Pulmonary artery endothelial cell (primary cell): Measurements from ENCODE around the gene KIF21B. TPM values are rescaled to one million over a fixed set of nuclear protein-coding genes. Genes with fewer than 3 reads are reported as not detected.

ENCODE experiments used
- DNase-seq: peaks from one replicate; pipeline ENCODE4 v3.0.0-alpha.2; 2011; ENCODE audit warnings: low read depth, low spot score
- total RNA-seq: library from RNA; depleted of rRNA; stranded (reverse); fragments of >200 nt; gene quantifications from 2 replicates; pipeline ENCODE4 v1.2.3, GENCODE V29; 2014

The KIF21B gene
- total RNA-seq, 1 donor from 2014 or later, result 2.2 TPM

DNA sequence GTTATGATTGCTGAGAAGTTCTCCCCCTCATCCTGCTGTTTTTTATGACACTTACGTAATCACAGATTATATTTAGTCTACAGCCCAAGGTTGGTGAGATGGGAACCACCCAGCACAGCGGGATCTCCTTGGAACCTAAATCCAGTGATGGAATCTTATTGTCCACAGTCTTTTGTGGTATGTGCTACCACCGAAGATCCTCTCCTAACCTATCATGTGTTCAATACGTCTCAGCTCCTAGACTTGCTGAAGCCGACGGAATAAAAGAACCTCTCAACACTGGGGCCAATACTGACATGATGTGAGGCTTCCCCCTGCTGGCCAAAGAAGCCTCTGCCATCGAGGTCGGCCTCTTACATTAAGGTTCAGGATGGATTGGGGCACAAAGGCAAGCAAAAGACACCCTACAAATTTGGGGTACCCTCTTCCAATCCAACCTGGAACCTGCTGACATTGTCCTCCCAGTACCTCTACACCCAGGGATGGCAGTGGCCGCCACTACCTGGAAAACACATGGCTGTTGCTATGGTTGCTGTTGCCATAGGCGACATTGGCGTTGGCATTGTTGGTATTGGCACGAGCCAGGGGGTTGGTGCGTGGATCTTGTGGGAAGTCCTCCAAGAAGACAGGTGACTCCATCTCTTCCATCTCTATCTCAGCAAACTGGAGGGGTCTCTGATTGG, 19.4 kb upstream of the KIF21B start:
- peak; percentile 33 for DNase-seq

DNA sequence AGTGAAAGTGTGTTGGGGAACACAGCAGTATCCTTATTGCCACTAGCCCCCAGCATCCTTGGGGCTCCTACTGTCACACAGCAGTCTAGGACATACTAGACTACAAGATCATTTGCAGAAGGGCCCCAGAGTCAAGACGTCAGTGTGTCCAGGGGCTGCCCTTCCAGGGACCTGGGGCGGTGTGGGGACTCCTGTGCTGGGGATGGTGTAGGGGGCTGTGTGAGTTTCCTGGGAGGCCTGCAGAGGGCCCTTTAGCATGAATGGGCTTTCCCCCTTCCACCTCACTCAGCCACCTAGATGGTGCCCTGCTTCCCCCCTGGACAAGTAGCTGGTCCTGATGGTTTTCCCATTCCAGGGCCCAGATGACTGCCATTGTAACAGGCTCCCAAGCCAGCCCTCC, 17.5 kb upstream of the KIF21B start:
- DNase-seq, result no peak

DNA sequence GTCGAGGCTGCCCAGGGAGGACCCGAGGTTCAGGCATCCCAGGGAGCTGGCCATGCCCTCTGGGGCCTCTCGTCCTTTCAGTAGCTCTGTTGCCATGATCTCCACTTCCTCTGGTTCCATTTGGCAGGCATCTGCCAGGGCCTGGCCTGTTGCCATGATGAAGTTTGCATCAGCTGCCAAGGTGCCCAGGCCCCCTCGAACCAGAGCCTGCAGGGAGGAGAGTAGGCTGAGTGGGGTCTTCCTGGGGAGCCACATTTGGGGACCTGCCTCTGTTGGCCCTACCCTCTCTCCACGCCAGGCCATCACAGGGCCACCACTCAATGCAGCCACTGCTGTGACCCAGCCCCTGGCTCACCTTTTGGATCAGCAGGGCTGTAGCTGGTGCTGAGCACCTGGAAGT, 16.4 kb upstream of the KIF21B start:
- no peak for DNase-seq

DNA sequence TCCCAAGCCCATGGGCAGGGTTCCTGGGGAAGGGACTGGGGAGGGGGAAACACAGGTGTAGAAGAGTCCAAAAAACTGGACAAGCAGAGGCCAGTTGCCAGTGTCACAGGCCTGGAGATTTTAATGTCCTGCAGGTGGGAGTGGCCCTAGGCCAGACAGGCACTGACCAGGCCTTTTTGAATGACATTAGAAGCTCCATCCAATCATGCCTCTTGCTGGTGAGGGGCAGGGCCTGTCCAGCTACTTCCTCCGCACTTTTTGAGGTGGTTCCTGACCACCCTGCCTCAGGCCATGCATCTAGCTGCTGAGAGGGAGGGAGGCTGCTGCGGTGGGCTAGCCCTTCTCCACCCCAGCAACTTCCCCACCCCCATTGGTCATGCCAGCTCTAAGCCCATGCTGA, 15.9 kb upstream of the KIF21B start:
- DNase-seq, result no peak

DNA sequence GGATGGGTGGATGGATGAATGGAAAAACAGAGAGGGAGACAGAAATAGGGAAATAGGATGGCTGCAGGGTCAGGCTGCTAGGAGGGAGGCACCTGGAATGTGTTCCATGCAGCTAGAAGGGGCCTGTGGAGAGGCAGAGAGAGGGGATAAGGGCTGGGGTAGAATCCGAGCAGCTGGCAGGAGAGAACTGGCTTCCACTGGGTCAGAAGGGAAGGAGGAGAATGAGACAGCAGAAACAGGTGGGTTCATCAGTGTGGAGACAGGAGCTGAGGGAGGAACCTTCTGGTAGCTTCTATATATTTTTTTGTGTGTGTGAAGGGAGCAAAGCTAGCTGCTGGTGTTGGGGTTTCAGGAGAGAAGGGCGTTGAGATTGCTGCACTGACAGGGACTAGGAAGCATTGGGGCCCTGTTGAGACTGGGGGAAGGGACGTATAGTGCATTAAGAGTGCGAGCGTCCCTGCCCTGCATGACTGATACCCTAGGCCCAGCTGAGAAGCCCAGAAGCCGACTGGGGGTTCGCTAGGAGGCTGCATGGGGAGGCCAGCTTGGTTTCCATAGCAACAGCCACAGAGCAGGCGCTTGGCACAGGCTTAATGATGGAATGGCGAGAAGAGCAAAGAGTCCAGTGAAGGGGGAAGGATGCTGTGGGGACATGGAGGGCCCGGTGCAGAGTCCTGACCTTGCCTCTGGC, 14.8 kb upstream of the KIF21B start:
- no peak for DNase-seq

DNA sequence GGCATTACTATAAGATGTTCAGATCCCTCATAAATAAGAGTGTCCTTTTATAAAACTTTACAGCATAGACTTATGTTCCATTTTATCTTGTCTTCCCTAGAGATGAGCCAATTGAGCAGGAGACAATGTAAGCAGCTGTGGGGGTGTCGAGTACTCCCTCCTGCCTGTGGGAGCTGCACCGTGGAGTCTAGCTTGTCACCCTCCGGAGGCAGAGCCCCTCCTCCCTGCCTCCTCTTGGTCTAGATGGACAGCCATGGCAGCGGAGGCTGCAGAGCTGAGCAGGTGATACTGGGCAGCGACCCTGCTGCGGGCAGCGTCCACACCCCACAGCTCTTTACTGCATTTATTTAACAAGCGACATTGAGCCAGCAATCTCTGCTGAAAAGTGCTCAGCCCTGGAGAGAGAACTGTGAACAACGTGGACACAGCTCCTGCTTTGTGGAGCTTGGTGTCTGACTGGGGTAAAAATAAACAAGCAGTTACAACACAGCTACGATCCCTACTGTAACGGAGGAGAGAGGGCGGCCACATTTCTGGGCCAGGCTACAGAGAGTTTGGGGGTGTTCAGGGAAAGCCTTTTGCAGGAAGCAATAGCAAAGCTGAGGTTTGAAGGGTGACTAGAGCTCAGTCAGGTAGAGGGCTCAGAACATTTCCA, 12.8 kb upstream of the KIF21B start:
- DNase-seq, result no peak

DNA sequence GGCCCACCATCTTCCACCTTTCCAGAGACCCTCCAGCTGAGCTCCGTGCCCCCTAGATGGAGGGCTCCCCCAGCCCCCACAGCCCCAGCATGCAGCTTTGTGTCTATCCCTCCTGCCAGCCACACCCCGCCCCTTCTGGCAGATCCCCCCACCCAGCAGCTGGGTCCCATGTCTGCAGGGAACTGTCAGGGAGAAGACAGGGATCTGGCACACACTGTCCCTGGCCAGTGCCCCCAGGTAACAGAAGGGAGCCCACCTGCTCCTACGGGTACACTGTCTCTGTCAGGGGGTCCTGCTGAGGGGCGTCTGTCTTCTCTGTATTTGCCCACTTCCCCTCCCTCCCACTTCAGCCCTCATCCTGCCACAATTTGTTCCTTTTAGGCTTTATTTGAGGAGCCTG, 11.2 kb upstream of the KIF21B start:
- DNase-seq, result no peak

DNA sequence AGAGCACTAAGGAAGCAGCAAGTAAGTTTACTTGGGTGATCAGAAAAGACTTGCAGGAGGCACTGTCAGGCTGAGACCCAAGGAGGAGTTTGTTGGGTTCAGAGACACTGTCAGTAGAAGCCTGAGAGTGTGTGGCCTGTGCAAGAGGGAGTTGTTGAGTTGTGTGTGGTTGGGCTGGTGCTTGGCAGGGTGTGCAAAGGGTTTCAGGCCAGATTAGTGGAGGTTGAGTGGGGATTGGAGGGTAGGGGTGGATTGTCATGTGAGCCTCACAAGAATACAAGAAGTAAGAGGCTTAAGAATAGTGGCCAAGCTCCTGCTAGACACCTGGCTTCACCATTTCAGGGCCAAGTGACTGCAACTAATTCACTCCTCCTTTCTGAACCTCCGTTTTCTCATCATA, 8.9 kb upstream of the KIF21B start:
- no peak for DNase-seq

DNA sequence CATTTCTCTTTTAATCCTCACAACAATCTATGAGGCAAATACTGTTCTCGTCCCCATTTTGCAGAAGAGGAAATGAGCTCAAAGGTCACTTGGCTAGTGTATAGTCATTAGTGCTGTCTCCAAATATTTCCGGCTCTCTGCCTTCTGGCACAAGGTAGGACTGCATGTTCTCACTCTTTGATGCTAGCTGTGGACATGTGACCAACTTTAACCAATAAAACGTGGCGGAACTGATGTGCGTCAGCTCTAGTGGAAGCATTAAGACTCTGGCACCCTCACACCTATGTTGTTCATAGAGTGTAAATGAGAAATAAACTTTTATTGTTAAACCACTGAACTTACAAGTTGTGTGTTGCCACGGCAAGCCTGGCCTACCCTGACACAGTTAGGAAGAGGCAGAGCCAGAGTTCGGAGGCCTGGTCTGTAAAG, 5.0 kb upstream of the KIF21B start:
- peak; percentile 22 for DNase-seq

DNA sequence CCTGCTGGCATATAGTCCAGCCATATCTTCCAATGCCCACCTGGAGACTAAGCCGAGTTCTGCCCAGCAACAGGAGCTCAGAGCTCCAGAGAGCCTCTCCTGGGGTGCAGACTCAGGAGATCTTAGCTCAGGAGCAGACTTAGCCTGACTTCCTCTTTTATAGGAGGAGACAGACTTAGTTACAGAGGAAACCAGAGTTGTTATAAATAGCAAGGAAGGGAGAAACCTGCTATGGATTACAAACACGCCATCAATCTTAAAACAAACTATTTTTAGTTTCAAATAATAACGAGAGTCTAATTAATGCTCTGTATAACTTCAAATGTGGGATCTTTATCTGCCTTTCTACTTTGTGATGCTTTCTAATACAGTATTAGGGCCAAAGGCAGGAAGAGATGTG, 3.3 kb upstream of the KIF21B start:
- no peak for DNase-seq

DNA sequence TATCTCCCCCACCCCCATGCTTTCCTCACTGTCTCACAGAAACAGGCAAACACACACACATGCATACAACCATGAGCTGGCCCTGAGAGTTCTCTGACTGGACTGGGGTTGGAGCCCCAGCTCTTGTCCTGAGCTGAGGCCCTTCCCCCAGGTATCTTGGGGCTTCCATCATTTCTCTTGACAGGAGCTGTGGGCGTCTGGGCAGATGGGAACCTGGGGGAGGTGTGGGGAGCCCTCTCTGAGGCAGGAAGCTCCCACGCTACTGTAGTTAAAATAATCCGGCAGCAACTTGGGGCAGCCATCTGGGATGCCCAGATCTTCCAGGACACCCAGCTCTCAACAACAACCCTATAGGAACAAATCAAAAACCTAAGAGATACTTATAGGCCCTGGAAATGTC, 2.7 kb upstream of the KIF21B start:
- DNase-seq, result no peak

DNA sequence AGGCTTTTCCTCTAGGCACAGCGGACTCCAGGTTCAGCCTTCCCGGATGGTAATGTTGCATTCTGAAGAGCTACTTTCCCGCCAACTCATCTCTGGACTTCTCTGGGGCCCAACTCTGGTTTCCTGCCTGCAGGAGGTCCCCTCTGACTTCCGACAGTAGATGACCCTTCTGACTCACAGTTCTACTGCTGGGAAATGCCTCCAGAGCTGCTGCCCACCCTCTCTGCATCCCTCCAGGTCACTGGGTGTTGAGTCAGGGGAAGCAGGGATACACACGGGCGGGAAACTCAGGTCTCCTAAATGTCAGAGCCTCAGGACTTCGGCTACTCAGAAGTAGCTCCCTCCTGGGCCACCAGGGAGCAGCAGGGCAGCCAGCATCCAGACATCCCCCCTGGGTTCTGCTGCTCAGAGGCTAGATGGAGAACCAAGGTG, 2.1 kb upstream of the KIF21B start:
- DNase-seq, result no peak

DNA sequence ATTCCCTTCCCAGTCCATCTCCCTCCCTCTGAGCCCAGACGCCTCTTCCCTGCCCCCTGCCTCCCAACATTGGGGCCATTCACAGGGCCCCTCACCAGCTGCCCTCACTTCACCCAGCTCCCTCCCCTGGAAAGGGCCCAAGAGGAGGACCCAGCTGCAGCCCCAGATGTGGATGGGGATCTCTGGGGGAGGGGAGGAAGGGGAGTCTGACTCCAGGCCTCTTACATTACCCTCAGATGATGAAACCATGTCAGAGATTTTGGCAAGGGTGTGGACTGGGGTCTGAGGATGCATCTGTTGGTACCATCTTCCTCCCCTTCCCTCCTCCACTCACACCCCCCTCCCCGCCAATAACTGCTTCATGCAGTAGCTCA, 1.1 kb upstream of the KIF21B start:
- DNase-seq, result no peak

DNA sequence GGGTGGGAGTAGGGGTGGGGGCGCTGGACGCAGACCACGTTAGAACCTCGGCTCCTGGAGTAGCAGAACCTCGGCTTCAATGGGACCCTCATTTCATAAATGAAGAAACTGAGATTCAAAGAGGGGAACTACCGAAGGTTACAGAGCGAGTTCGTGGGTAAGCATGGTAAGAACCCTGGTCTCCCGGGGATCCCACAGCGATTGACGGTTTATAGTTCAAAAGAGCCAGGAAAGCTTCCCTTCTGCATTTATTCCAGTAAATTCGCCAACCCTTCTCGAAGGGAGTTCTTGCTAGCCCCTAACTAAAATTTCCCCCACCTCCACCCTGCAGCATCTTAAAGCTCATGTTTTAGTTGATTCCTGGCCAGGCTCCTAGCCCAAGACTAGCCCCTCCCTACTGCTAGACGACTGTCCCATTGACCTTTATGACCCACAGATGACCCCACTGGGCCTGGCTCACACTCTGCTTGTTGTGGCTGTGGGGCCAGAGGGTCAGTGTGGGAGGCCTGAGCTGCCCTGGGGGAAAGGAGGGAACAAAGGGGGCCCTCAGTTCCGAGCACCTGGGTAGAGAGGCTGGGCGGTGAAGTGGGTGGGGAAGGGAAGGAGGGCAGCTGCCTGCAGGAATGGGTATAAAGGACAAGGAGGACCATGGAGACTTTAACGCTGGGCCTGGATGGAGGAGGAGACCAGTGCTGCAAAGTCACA, 558 bp upstream of the KIF21B start:
- DNase-seq, result no peak

DNA sequence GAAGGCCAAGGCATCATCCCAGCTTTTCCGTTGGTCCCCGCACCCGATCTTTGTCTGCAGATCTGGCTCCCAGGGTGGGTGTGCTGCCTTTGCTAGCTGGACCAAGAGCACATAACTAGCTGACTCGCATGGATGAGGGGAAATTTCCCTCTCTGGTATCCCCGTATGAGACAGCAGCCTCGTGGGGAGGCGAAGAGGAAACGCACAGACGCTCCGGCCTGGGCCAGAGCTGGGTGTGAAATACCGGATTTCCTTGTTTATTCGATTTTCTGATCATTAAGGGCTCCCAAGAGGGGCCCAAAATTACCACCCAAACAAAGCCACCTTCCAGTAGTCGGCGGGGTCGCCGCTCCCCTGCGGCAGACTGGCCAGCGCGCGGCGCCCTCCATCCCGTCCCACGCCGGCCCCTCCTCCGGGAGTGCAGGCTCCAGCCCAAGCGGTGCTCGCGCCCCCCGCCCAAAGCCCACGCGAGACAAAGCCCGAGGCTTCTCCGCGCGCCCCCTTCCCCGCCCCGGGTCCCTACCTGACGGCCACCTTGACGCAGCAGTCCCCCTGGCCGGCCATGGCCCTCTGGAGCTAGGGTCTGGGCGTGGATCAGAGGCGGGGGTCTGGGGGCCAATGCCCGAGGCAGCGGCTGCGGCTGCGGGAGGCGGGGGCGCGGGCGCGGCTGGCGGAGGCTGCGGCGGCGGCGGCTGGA, 546 bp downstream of the KIF21B start:
- no peak for DNase-seq

DNA sequence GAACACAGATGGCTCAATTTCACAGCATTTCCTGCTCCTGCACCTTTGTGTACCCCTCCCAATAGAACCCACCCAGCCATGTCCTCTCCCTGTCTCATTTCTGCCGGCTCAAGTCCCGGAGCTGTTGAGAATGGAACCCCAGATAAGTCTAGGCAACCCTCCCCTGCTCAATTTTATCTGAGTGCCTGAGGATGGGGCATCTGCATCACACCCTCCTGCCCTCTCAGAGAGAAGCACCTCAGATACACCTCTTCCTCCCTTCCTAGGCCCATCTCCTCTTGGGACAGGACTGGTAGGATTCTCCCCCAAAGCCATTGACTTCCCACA, 1.1 kb downstream of the KIF21B start:
- DNase-seq, result no peak

DNA sequence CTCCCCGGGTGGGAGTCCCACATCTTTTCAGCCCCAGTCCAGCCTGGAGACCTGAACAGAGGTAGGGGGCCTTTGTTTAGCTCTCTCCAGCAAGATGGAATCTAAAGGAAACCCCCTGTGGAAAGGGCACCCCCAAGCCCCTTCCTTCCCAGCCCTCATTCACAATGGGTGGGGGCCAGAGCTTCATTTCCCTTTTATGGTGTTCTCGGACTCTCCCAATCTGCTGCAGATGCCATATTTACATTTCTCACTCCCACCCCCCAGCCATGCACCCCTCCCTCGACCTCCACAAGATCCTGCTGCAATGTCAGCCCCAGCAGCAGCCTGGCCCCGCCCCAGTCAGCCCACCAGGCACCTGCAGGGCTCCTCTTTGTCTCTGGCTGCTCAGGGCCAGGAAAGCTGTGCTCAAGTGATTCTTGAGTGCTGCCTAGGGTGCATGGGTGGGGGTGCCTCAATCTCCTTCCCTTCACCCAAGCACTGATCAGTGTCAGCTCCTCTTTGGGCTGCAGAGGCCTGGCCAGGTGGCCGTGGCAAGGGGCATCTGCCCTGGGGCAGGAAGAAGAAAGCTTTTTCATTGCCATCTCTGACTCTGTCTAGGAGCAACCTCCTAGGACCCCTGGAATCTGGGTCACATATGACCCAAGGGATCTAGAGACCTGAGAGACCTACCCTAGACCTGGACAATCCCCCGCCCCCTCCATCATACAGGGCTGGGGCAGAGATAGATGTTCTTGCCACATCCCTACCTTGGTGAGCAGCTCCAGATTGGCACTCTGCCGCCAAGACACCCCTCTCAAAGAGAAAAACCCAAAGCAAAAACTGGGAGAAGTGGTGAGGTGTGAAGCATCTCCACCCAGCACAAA, 1.7 kb downstream of the KIF21B start:
- no peak for DNase-seq

DNA sequence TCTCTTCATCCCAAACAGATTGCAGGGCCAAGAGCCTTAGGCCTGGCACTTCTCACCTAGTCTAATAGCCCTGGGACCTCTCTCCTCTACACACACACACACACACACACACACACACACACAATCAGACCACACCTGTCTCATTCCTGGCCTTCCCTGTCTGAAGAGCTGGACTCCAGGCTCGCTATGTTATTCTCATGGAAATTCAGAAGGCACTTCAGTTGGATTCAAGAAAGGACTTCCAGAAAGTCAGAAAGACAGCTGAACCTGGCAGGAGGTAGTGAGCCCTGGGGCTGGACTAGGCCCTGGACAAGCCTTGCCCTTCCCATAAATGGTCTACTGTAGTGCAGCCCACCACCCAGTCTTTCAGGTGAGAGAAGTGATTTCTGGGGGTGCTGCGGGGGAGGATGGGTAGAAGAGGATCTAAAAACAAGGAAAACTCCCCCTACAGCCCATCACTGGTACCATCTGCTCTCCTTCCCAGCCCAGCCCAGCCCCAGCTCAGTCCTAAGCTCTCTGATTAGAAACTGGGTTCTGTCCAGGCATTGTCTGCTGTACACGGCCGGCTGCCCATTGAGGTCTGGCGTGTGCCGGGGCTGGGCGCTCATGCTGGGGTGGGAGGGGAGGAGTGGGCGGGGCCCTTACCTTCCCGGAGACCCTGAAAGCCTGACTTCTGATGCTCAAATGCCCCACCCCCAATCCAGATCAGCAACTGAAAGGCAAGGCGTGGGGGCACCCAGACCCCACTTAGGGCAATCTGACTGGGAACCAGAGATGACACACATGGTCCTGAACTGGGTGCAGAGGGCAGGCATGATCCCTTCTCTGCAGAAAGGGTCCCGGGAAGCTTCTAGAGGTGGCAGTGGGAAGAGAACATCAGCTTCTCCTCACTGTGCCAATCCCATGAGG, 2.5 kb downstream of the KIF21B start:
- no peak for DNase-seq

DNA sequence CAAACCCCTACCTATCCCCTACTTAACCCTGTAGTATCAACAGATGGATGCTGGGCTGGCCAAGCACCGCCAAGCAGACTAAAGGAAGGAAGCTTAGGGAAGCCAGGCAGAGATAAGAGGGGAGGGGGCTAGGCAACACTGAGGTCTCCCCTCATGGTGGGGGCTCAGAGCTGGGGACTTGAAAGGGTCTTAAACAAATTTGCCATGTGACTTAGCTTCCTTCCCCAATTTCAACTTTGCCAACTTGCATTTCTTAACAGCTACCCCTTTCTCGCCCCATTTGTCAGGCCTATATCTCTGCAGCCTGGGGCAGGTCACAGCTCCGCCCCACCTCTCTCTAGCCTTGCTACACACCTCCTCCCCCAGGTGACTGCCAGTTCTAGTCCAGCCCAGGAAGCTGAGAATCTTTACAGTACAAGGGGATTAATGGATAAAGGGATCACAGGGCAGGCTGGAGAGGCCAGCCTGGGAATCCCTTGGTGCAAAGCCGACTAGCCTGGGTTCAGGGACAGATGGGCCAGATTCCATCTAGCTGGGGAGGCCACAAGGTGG, 3.4 kb downstream of the KIF21B start:
- no peak for DNase-seq
